Breast epithelium (tissue), 3 donors: ENCODE measurements around the gene GPR162.

Source experiments
- POLR2AphosphoS5 ChIP-seq, 3 donors: sonication (generic); formaldehyde crosslinking; IDR thresholded peaks; one replicate each; pipeline ENCODE4 v1.6.1; 2017; ENCODE audit warnings: antibody characterized with exemption in 3 of 3
- TF ChIP-seq, protein P1 (sequence below), 3 donors: fragments of 450-650 bp; IDR thresholded peaks; one replicate each; pipeline ENCODE4 v1.5.1; 2016 to 2017; ENCODE audit warnings: antibody characterized with exemption in 3 of 3, mild to moderate bottlenecking in 3 of 3, moderate library complexity in 3 of 3

DNA sequence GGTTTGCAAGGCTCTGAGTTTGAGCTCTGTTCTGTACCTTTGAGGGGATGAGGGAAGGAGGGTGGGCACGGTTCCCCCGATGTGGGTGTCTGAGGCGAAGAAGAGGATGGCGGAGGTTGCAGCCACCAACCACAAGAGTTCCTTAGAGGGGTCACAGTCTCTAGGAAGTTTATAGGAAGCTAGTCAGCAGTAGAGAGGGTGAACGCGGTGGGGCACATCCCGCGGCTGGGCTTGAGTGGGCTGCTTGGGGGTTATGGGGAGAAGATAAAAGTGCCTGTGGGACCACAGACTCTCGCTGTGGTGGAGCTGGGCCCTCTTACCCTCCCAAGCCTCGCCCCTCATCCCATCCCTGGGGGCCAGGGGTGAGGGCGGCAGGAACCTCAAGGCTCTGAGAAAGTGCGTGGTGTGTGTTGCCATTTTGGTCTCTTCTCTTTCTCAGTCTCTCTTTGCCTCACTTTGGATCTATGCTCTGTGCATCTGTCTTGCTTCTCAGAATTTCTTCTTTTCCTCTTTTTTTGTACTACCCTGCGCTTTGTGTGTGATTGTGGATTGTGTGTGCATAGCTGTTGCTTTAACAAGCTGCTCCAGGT lies 29.6 kb upstream of the GPR162 start:
- TF ChIP-seq, protein P1, sequence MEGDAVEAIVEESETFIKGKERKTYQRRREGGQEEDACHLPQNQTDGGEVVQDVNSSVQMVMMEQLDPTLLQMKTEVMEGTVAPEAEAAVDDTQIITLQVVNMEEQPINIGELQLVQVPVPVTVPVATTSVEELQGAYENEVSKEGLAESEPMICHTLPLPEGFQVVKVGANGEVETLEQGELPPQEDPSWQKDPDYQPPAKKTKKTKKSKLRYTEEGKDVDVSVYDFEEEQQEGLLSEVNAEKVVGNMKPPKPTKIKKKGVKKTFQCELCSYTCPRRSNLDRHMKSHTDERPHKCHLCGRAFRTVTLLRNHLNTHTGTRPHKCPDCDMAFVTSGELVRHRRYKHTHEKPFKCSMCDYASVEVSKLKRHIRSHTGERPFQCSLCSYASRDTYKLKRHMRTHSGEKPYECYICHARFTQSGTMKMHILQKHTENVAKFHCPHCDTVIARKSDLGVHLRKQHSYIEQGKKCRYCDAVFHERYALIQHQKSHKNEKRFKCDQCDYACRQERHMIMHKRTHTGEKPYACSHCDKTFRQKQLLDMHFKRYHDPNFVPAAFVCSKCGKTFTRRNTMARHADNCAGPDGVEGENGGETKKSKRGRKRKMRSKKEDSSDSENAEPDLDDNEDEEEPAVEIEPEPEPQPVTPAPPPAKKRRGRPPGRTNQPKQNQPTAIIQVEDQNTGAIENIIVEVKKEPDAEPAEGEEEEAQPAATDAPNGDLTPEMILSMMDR (IDR thresholded peaks at IDR 0.05): no peak
- TF ChIP-seq POLR2AphosphoS5 (IDR thresholded peaks at IDR 0.05): no peak
